Esophagus squamous epithelium (tissue), 4 donors: ENCODE measurements around the gene FAM171A1.

Experiments
- POLR2A ChIP-seq, 4 donors: fragments of 450-650 bp; IDR thresholded peaks; one replicate each; pipeline ENCODE4 v1.6.1; 2017; ENCODE audit warnings: antibody characterized with exemption in 4 of 4, mild to moderate bottlenecking in 4 of 4, moderate library complexity in 3 of 4
- TF ChIP-seq, protein P1 (sequence below), 6 experiments: fragments of 450-650 bp in 4 of 6; fragments of 200-600 bp in 2 of 6; sonication (generic) in 2 of 6; IDR thresholded peaks; one replicate each; pipeline ENCODE4 v1.5.1; 2016 to 2019; ENCODE audit warnings: antibody characterized with exemption in 6 of 6, mild to moderate bottlenecking in 4 of 6, moderate library complexity in 4 of 6

DNA sequence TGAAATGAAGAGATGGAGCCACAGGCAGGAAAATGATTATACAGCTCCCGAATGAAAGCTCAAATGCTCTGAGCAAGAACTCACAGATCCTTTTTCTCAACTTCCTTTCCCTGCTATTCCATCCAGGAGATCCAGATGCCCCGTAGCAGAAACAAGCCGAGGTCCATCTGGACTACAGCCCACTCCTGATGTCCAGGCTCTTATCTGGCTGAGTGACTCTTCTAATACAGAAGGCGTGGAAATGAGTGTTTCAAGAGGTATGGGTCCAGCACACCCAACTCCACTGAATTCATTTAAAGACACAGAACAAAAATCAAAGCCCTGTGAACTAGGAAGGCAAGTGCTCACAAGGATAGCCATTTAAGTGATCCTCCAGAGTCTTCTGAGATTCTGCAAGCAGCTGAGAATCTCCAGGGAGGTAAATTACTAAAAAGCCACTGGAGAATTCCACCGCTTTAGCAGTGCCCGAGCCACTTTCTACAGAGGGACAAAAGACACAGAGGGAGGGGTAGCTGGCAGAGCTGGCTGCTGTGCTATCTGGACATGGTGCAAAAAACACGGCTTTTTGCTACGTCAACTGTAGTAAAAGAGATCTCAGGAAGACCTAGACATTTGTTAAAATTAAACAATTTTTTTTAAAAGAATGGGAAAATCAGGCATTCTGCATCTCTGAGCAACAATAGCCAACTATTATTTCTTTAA lies 24.5 kb downstream of the FAM171A1 start:
- no peak for TF ChIP-seq POLR2A (IDR thresholded peaks at IDR 0.05)
- TF ChIP-seq, protein P1, sequence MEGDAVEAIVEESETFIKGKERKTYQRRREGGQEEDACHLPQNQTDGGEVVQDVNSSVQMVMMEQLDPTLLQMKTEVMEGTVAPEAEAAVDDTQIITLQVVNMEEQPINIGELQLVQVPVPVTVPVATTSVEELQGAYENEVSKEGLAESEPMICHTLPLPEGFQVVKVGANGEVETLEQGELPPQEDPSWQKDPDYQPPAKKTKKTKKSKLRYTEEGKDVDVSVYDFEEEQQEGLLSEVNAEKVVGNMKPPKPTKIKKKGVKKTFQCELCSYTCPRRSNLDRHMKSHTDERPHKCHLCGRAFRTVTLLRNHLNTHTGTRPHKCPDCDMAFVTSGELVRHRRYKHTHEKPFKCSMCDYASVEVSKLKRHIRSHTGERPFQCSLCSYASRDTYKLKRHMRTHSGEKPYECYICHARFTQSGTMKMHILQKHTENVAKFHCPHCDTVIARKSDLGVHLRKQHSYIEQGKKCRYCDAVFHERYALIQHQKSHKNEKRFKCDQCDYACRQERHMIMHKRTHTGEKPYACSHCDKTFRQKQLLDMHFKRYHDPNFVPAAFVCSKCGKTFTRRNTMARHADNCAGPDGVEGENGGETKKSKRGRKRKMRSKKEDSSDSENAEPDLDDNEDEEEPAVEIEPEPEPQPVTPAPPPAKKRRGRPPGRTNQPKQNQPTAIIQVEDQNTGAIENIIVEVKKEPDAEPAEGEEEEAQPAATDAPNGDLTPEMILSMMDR (IDR thresholded peaks at IDR 0.05): no peak
